ENCODE data around the gene DENND6B.

- no peak for TF ChIP-seq EZH2 (IDR thresholded peaks at IDR 0.05; ENCODE audit: borderline replicate concordance, low read length)
- TF ChIP-seq, protein P1, sequence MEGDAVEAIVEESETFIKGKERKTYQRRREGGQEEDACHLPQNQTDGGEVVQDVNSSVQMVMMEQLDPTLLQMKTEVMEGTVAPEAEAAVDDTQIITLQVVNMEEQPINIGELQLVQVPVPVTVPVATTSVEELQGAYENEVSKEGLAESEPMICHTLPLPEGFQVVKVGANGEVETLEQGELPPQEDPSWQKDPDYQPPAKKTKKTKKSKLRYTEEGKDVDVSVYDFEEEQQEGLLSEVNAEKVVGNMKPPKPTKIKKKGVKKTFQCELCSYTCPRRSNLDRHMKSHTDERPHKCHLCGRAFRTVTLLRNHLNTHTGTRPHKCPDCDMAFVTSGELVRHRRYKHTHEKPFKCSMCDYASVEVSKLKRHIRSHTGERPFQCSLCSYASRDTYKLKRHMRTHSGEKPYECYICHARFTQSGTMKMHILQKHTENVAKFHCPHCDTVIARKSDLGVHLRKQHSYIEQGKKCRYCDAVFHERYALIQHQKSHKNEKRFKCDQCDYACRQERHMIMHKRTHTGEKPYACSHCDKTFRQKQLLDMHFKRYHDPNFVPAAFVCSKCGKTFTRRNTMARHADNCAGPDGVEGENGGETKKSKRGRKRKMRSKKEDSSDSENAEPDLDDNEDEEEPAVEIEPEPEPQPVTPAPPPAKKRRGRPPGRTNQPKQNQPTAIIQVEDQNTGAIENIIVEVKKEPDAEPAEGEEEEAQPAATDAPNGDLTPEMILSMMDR (IDR thresholded peaks at IDR 0.05; ENCODE audit: low read length): no peak
These were observed 45.4 kb downstream of the DENND6B start for GRCh38 chr22:50281384-50281760.
